Right atrium auricular region (tissue), 2 donors: ENCODE results near the gene CHPF. TPM values are rescaled to one million over a fixed set of nuclear protein-coding genes. Genes with fewer than 3 reads are reported as not detected.

Source experiments
- DNase-seq: peaks from one replicate; pipeline ENCODE4 v3.0.0-alpha.2; 2019; ENCODE audit warnings: low spot score
- H3K27ac ChIP-seq, 2 donors: fragments of 200-600 bp; sonication (generic); 1 replicate in 1 of 2; 2 replicates in 1 of 2; pipeline ENCODE4 v1.5.1; 2016 to 2019
- H3K27me3 ChIP-seq, 2 donors: fragments of 200-600 bp; sonication (generic); one replicate each; pipeline versions ENCODE4 v1.5.1 to v1.6.0; 2017 to 2019
- H3K36me3 ChIP-seq: fragments of 200-600 bp; sonication (generic); one replicate; pipeline ENCODE4 v1.5.1; 2016
- H3K4me1 ChIP-seq, 2 donors: fragments of 200-600 bp; sonication (generic); one replicate each; pipeline versions ENCODE4 v1.5.1 to v1.6.0; 2017 to 2019
- H3K4me3 ChIP-seq, 2 donors: fragments of 200-600 bp; sonication (generic); 1 replicate in 1 of 2; 2 replicates in 1 of 2; pipeline ENCODE4 v1.5.1; 2017 to 2019; ENCODE audit warnings: mild to moderate bottlenecking in 1 of 2, moderate library complexity in 1 of 2
- H3K9me3 ChIP-seq, 2 donors: fragments of 200-600 bp; sonication (generic); one replicate each; pipeline ENCODE4 v1.5.1; 2019
- total RNA-seq, 2 donors: library from RNA; depleted of rRNA; stranded (reverse); fragments of >200 nt; gene quantifications; one replicate each; pipeline ENCODE4 v1.1.0, GENCODE V29; 2016
- TF ChIP-seq, protein P1 (sequence below), 2 donors: fragments of 200-600 bp; sonication (generic); IDR thresholded peaks; one replicate each; pipeline ENCODE4 v1.5.1; 2019; ENCODE audit warnings: antibody characterized with exemption in 2 of 2

The CHPF gene
- total RNA-seq, 2 donors from 2014 or later: 206 to 228 TPM

DNA sequence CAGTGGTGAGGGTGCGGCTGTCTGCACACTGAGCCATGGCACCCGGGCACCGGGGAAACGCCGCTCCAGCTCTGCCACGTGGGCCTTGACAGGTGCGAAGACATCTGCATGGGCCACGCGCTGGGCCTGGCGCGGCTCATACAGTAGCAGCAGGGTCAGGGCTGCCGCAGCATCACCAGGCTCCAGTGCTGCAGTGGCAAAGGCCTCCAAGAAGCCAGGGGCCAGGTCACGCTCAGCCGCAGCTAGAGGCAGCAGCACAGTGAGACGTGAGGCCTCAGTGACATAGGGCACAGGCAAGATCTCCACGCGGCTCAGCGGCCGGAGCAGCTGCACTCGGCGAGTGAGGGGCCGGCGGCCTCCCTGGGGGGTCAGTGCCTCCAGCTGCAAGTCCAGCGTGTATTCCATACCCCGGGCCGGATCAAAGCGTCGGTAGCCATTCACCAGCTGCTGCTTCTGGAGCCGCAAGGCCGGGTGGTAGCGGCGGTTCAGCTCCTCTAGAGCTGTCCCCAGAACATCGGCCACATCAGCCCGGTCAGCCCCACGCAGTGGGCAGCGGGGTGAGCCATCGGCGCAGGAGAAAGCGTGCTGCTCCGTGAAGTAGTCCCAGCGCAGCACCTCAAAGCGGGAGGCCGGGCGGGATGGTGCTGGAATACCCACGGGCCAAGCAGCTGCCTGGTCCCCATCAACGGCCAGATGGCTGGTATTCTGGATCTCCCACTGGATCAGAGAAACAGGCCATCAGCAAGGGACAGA, 3.5 kb downstream of the CHPF start:
- no peak for DNase-seq
- no peak overlapping the region for H3K4me3 ChIP-seq
- H3K27ac ChIP-seq: no peak overlapping the region
- H3K27me3 ChIP-seq: no peaks in the 10 kb centered on the region
- TF ChIP-seq, protein P1, sequence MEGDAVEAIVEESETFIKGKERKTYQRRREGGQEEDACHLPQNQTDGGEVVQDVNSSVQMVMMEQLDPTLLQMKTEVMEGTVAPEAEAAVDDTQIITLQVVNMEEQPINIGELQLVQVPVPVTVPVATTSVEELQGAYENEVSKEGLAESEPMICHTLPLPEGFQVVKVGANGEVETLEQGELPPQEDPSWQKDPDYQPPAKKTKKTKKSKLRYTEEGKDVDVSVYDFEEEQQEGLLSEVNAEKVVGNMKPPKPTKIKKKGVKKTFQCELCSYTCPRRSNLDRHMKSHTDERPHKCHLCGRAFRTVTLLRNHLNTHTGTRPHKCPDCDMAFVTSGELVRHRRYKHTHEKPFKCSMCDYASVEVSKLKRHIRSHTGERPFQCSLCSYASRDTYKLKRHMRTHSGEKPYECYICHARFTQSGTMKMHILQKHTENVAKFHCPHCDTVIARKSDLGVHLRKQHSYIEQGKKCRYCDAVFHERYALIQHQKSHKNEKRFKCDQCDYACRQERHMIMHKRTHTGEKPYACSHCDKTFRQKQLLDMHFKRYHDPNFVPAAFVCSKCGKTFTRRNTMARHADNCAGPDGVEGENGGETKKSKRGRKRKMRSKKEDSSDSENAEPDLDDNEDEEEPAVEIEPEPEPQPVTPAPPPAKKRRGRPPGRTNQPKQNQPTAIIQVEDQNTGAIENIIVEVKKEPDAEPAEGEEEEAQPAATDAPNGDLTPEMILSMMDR (IDR thresholded peaks at IDR 0.05): no peak
- peaks cover 30% of the 10 kb centered on the region for H3K36me3 ChIP-seq
- H3K4me1 ChIP-seq: peaks cover 0 to 52% of the 10 kb centered on the region in 2 donors
- H3K9me3 ChIP-seq: no peaks in the 10 kb centered on the region

DNA sequence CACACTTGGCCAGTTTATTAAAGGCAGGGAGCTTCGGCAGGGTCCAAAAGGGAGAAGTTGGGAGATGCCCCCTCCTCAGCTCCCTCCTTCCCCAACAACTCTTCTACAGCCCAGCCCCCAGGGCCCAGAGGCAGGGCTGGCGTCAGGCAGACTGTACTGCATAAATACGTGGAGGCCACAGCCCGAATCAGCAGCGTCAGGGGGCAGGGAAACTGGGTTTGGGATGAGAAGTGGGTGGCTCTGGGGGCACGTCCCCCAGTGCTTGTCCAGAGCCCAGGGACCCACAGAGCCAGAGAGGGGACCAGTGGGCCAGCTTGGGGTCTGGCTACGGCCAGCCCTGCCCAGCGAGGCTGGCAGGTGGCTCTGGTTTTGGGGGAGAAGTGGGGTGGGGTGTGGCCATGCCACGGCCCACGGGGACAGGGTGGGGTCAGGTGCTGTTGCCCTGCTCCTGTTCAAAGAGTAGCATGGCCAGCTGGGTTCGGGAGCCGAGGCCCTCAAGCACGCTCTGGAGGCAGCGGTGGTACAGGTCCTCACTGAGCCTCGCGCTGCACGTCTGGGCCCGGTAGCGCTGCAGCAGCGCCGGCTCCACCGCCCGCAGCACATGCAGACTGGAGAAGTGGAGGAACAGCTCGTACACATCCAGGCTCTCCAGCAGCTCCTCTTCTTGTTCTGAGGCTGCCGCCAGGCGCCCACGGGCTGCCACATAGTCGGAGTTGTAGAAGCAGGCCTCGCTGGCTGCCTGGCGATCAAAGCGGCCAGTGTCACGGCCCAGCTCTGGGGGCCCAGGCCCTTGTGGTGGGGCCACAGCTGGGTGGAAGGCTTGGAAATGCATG, 4.4 kb downstream of the CHPF start:
- no peaks in the 10 kb centered on the region for H3K27me3 ChIP-seq
- peak overlapping the region; percentile 2 to 12 for H3K27ac ChIP-seq
- peaks cover 0 to 45% of the 10 kb centered on the region in 2 donors for H3K4me1 ChIP-seq
- no peaks in the 10 kb centered on the region for H3K9me3 ChIP-seq
- no peak overlapping the region for H3K4me3 ChIP-seq
- H3K36me3 ChIP-seq: peaks cover 30% of the 10 kb centered on the region
- TF ChIP-seq, protein P1 (IDR thresholded peaks at IDR 0.05): no peak
- no peak for DNase-seq

DNA sequence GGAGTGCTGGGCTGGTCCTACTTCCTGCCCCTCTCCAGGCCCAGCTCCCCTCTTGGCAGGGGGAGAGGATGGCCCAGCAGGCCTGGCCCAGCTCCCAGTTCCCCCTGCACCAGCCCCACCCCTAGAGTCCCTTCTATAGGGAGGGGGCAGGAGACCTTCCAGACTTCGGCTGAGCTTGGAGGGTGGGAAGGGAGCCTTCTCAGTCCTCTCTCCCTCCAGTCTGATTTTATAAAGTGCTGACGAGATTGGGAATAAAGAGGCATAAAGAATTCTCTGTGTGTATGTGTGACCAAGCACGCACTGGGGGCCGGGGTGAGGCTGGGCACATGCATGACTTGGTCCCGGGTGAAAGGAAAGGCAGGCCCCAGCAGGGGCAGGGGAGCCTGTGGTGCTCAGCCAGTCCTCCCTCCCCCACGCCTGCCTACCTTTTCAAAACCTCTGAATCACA, 5.1 kb downstream of the CHPF start:
- no peaks in the 10 kb centered on the region for H3K9me3 ChIP-seq
- TF ChIP-seq, protein P1 (IDR thresholded peaks at IDR 0.05): no peak
- peaks cover 0 to 42% of the 10 kb centered on the region in 2 donors for H3K4me1 ChIP-seq
- peaks cover 30% of the 10 kb centered on the region for H3K36me3 ChIP-seq
- H3K4me3 ChIP-seq: no peak overlapping the region
- H3K27me3 ChIP-seq: no peaks in the 10 kb centered on the region
- DNase-seq: no peak
- H3K27ac ChIP-seq: peak overlapping the region; percentile 2 to 12

DNA sequence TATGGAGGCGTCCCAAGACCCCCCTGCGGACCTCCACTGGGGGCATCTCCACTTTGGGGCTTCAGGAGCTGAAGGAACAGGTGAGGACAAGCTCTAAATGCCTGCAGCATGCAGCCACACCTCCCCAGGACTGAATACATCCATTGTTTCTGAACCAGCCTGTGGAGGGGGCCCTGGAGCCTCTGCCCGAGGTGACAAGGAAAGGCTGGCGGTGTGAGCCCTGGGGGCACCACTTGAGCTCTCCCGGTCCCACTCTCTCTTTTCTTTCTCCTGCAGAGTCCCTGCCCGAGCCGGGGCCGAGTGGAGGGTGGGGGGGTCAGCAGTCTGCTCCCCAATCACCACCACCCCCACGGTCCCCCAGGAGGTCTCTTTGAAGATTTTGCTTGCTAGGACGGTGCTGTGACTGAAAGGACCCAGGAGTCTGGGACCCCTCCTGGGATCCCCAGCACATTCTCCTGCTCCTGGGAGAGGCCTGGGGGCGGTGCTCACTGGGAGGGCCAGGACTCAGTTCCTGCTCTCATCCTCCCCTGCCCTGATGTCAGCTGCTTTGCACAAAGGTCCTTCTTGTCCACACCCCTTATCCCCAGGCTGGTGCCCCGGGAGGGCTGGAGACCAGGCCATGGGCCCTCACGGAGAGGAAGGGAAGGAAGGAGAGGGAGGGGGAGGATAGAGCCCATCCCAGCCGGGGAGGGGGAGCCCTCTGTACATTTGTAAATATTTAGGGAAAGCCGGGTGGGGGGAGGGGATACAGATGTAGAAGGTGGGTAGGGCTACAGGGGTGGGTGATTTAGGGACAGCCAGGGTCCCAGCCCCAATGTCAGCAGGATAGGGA, 5.7 kb downstream of the CHPF start:
- Histone ChIP-seq H3K36me3 (peaks cover 30% of the 10 kb centered on the region), H3K4me3 (no peak overlapping the region), H3K27ac (peak overlapping the region; percentile 2 to 12), H3K9me3 (no peaks in the 10 kb centered on the region), H3K27me3 (no peaks in the 10 kb centered on the region), H3K4me1 (peaks cover 0 to 40% of the 10 kb centered on the region in 2 donors)
- TF ChIP-seq, protein P1 (IDR thresholded peaks at IDR 0.05): no peak
- DNase-seq: no peak

DNA sequence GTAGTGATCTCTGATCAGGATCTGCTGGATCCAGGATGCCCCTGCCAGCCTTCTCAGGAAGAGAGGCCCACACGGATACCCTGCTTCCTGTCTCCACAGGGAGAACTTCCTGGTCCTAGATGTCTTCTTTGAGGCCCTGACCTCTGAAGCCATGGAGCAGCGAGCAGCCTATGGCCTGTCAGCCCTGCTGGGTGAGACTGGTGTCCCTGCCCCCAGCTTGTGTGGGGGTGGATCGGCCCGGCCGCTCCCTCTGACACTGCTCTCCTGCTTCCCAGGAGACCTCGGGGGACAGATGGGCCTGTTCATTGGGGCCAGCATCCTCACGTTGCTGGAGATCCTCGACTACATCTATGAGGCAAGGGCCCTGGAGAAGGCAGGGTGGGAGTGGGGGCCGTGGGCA, 6.6 kb downstream of the CHPF start:
- TF ChIP-seq, protein P1 (IDR thresholded peaks at IDR 0.05): no peak
- no peak overlapping the region for H3K4me3 ChIP-seq

More for the DNA sequence above, 6.6 kb downstream of the CHPF start:
- Histone ChIP-seq H3K27ac (no peak overlapping the region), H3K9me3 (no peaks in the 10 kb centered on the region), H3K36me3 (peaks cover 30% of the 10 kb centered on the region), H3K4me1 (peaks cover 0 to 31% of the 10 kb centered on the region in 2 donors), H3K27me3 (no peaks in the 10 kb centered on the region)
- no peak for DNase-seq
